ENCODE measurements around the gene MMP21.

Gene MMP21

DNA sequence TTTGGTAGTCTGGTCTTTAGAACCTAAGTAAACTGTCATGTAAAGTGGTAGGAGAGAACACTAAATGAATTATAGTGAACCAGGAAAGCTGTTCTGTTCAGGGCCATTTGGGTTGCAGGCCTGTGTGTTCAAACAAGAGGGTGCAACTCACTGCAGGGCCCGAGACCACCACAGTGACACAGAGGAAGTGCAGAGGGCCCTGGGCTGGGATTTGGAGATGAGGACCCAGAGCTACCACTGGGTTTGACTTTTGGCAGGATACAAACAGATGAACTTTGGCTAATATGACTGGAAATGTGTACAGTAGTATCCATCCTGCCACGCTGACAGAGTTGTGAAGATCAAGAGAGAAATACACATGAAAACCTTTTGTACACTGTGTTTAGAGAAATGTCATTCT, 9.8 kb downstream of the MMP21 start:
- no peak for DNase-seq (ENCODE audit: low read depth, low spot score)

DNA sequence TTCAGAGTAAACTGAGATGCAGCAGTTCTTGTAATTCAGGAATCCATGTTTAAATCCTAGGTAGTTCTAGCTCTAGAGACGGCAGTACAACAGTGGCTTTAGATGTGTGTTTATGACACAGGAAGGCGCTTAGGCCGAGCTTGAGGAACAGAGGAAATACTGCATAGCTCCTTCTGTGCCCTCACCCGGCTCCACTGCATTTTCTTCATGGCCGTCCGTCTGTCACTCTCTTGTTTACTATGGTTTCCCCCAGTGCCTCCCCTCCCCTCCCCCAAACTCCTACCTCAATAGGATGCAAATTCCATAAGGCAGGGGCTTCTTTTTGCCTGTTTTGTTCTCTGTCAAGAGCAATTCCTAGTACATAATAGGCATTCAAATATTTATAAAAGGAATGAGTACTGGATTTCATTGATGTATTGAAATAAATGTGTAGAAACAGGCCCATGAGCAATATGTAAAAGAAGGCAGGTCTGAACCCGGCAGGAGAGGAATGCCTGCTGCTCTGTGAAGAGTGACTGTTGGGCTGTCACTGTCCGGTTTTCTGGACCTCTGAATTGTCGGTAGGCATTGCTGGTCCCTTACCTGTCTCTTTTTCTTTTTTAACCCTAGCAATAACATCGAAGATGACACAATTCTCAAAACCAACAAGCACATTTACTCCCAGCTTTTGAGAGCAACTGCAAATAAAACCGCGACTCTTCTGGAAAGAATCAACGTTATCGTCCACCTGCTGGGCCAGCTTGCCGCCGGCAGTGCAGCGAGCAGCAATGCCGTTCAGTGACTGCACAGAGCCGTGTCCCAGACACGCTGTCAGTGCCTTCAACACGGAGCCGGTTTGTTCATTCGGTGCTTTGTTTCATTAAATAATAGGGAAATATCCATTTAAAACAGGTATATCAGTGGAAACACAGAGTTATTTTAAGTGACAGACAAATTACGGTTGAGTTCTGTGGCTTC, 12.7 kb downstream of the MMP21 start:
- no peak for DNase-seq (ENCODE audit: low read depth, low spot score)

GRCh38 chr10:125761961-125762360, 13.7 kb downstream of the MMP21 start:
- no peak for DNase-seq (ENCODE audit: low read depth, low spot score)

- no peak for DNase-seq (ENCODE audit: low read depth, low spot score)
Observed at GRCh38 chr10:125757742-125758141, 17.9 kb downstream of the MMP21 start.

DNA sequence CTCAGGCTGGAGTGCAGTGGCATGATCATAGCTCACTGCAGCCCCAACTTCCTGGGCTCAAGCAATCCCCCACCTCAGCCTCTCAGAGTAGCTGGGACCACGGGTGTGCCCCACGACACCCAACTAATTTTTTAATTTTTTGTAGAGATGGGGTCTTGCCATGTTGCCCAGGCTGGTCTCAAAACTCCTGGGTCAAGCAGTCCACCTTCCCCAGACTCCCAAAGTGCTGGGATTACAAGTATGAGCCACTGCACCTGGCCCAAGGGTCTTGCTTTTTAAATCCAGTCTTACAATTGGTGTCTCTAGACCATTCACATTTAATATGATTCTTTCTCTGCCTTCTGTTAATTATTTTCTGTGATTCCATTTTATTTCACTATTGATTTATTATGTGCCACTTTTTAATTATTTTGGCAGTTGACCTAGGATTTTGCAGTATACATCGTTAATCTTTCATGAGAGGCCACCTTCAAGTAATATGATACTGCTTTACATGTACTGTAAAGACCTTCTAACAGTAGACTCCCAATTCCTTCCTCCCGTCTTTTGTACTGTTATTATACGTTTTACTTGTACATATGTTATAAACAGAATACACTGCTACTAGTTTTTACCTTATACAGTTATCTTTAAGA, 18.7 kb downstream of the MMP21 start:
- DNase-seq (ENCODE audit: low read depth, low spot score) = no peak

DNA sequence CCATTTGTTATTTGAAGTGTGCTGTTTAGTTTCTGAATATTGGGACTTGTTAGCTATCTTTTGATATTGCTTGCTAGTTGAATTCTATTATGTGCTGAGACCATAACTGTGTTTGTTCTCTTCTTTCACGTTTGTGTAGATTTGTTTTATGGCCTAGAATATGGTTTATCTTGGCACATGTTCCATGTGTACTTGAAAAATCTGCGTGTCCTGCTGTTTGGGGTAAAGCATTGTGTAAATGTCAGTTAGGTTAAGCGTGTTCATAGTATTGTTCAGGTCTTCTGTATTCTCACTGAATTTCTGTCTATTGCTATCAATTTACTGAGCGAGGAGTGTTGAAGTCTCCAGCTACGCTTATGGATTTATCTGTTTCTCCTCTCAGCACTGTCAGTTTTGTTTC, 19.4 kb downstream of the MMP21 start:
- DNase-seq (ENCODE audit: low read depth, low spot score) = no peak

DNA sequence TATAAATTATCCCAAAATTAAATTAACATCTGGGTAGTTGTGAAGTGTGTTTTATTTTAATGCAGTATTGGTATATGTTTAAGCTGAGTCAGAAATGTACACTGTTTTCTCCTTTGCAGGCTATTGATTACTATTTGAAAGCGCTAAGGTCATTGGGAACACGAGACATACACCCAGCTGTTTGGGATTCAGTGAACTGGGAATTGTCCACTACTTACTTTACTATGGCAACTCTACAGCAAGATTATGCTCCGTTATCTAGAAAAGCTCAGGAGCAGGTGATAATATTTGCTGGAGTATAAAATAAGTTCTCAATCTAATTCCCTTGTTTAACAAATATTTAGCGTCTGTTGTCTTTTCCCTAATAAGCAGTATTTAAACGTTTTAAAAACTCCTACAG, 28.2 kb downstream of the MMP21 start:
- DNase-seq (ENCODE audit: low read depth, low spot score) = no peak

DNA sequence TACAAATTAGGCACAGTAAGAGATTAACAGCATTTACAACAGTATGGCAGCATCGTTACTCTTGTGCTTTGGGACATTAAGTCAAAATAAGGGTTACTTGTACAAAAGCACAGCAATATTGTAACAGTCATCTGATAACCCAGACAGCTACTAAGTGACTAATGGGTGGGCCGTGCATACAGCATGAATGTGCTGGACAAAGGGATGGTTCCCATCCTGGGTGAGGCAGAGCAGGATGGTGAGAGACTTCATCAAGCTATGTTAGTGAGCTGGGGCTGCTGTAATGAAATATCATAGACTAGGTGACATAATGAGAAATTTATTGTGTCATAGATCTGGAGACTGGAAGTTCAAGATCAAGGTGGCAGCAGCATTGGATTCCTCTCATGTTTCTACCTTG, 30.7 kb downstream of the MMP21 start:
- DNase-seq (ENCODE audit: low read depth, low spot score) = no peak

DNA sequence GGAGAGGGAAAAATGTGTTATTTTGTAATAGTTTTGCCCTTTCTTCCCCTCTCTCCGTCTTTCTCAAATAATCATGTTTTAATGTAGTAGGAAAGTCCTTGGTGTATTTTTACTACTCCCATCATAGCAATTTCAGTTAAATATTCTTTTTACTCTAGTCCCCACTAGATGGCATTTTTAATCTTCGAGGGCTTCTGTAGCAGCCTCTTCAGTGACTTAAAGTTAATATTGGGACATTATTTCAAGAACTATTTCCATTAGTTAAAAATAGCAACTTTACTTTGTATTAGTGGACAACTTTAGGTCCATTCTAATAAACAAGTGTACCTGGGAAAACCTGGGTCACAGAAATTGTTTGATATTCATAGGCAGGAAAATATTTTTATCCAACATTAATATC, 33.2 kb downstream of the MMP21 start:
- DNase-seq (ENCODE audit: low read depth, low spot score) = no peak

DNA sequence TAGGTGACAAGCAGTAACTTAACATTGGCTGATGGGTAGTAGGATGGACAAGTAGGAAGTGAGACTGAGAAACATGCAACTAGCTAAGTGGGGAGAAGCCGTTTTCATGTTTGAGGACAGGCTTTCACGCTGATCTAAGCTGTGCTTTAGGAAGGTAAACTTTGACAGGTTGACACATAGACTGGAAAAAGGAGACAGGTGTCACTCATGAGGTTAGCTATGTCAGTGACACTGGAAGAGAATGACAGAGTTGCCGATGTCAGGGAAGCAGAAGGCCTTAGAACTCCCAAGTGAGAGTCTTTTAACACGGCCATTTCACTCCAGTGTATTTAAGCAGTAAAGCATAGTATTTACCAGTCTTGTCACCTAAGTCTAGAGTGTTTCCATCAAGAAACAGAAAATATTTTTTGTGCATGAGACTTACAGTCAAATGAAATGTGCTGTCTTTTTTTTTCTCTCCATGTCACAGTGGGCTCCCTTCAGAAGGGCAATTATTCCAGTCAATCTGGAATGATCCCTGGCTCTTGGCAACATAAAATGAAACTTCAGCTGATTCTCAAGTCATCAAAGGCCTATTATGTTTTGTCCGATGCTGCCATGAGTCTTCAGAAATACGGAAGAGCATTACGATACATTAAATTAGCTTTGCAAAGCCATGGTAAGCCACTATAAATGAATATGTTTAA, 35.5 kb downstream of the MMP21 start:
- no peak for DNase-seq (ENCODE audit: low read depth, low spot score)

GRCh38 chr10:125738206-125738605, 37.4 kb downstream of the MMP21 start:
- no peak for DNase-seq (ENCODE audit: low read depth, low spot score)

DNA sequence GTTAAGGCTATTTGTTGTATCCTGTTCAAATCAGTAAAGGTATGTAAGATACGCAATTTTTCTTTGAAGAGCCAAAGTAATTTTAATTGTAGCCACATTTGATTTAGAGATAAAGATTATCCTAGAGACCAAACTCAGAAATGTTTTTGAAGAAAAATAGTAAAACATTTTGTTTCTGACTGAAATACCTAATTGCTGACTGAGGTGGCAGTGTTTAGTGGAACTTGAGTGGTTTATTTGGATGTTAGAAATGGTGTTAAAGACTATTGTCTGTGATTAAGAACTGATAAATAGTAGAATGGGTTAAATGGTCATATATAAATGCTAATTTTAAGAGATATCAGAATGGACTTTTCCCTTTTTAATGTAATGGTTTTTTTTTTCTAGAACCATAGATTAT, 40.8 kb downstream of the MMP21 start:
- DNase-seq (ENCODE audit: low read depth, low spot score) = no peak

DNA sequence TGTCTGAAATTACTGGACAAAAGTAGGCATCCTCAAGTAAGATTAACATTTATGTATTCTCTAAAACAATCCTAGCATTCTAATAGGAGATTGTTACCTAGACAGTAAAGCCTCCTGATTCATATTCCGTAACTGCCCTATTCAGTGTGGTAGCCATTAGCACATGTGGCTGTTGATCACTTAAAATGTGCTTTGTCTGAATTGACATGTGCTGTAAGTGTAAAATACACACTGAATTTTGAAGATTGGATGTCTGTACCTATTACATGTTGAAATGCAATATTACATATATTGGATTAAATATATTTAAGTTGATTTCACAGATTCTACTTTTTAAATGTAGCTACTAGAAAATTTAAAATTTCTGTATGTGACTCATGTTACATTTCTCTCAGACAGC, 41.5 kb downstream of the MMP21 start:
- DNase-seq (ENCODE audit: low read depth, low spot score) = no peak

DNA sequence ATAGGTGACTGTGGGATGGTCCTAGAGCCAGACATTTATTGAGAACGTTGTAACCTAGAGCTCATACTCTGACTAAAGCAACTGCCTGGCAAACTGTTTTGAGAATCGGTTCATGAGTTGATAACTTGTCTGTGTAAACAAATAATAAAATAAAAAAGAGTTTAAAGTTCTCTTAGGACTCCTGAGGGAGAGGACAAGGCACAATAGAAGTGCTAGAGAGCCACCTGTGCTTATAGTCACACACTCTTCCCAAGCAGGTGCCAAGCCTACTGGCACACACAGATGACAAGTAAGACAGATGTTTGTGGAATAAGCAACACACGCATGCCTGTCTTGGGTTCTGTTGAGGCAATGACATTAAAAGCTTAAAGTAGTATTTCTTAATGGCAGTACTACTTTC, 48.2 kb downstream of the MMP21 start:
- DNase-seq (ENCODE audit: low read depth, low spot score) = no peak

GRCh38 chr10:125726914-125727313, 48.7 kb downstream of the MMP21 start:
- no peak for DNase-seq (ENCODE audit: low read depth, low spot score)

- DNase-seq (ENCODE audit: low read depth, low spot score) = no peak
Observed at GRCh38 chr10:125722811-125723210, 52.8 kb downstream of the MMP21 start.

DNA sequence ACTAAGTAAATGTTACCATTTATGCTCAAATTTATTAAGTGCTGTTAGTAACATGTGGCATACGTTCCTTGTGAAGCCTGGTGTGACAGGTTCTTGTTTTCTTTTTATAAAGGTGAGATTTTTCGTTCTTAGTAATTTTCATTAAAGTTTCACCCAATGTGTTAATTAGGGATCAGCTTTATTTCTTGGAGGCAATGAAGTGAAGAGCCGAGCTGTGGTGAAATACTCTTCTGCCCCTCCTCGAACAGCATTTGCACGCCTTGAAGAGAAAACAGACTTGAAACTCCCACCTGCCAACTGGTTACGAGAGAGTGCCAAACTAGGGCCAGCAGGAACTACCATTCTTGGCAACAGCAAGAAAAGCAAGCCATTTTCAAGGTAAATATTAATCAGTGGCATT, 54.6 kb downstream of the MMP21 start:
- no peak for DNase-seq (ENCODE audit: low read depth, low spot score)

- DNase-seq (ENCODE audit: low read depth, low spot score) = no peak
Observed at GRCh38 chr10:125720002-125720382, 55.6 kb downstream of the MMP21 start.

DNA sequence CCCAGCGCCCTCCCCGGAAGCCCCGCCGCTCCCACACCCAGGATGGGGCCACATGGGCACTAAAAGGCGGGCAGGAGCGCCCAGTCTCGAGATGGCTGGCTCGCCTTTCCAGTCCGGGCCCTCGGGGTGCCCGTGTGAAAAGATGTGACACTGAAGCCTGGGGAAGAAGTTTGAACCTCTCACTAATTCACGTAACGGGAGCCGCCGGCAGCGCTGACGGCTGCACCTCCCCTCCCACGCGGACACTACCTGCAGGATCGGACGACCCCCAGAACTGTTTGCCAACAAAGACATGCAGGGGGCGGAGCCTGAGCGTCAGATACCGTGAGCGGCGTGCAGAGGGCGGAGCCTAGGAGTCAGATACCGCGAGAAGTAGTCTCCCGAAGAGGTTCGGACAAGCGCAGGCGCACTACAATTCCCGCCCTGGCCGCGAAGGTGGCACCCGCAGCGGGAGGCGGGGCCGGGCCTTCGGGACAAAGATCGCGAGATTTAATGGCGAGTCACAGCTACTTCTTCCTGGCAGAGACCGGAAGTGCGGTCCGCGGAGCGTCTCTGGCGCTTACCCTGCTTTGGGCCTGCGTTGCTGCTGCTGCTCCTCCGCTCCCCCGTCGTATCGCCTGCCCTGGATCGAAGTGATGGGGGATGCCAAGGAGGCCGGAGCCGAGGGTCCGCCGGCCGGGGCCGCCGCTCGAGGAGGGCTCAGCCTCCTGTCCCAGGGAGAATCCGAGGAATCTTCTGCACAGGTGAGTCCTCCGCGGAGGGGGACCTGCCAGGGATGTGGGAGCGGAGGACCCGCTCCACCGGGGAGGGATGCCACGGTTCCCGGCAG, 56.2 kb downstream of the MMP21 start, which contains the start of gene EDRF1:
TSS of gene EDRF1 (plus strand) at position 537 of the 829 bp plus-strand sequence. CDS start at position 636, 99 bp downstream.
- DNase-seq (ENCODE audit: low read depth, low spot score) = peak; percentile 99
